Liver (tissue), 9 donors: Measurements from ENCODE around the gene ICAM5. TPM values are rescaled to one million over a fixed set of nuclear protein-coding genes. Genes with fewer than 3 reads are reported as not detected.
A peak's percentile ranks its signal among the peaks of the same experiment; 100 is the strongest.

Experiments
- DNase-seq: peaks from one replicate; pipeline ENCODE4 v3.0.0-alpha.2; 2017; ENCODE audit warnings: low spot score
- H3K27ac ChIP-seq, 2 donors: one replicate each; pipeline ENCODE4 v1.7.0; 2013; ENCODE audit warnings: inconsistent platforms in 2 of 2, low read length in 2 of 2, control low read depth in 1 of 2, low read depth in 1 of 2, mild to moderate bottlenecking in 1 of 2
- H3K27me3 ChIP-seq, 4 donors: one replicate each; pipeline versions ENCODE4 v1.6.1 to v1.7.0; 2013; ENCODE audit warnings: low read length in 3 of 4, inconsistent platforms in 1 of 4, mild to moderate bottlenecking in 1 of 4, moderate library complexity in 1 of 4; ENCODE audit not compliant: control insufficient read depth in 4 of 4, insufficient read depth in 4 of 4
- H3K36me3 ChIP-seq, 4 donors: one replicate each; pipeline versions ENCODE4 v1.6.1 to v1.7.0; 2013; ENCODE audit warnings: low read length in 3 of 4, mild to moderate bottlenecking in 3 of 4, low read depth in 1 of 4, moderate library complexity in 1 of 4; ENCODE audit not compliant: control insufficient read depth in 4 of 4, insufficient read depth in 3 of 4
- H3K4me1 ChIP-seq, 4 donors: one replicate each; pipeline versions ENCODE4 v1.6.1 to v1.7.0; 2013; ENCODE audit warnings: low read length in 3 of 4, mild to moderate bottlenecking in 3 of 4, moderate library complexity in 1 of 4; ENCODE audit not compliant: control insufficient read depth in 4 of 4, insufficient read depth in 4 of 4
- H3K4me3 ChIP-seq, 3 donors: one replicate each; pipeline versions ENCODE4 v1.6.1 to v1.7.0; 2013; ENCODE audit warnings: low read length in 3 of 3, control low read depth in 1 of 3, low read depth in 1 of 3, mild to moderate bottlenecking in 1 of 3
- H3K9ac ChIP-seq, 2 donors: one replicate each; pipeline ENCODE4 v1.7.0; 2013; ENCODE audit warnings: low read length in 2 of 2, mild to moderate bottlenecking in 2 of 2, moderate library complexity in 2 of 2, control low read depth in 1 of 2, low read depth in 1 of 2
- H3K9me3 ChIP-seq, 4 donors: one replicate each; pipeline versions ENCODE4 v1.6.1 to v1.7.0; 2013; ENCODE audit warnings: low read length in 3 of 4; ENCODE audit not compliant: control insufficient read depth in 4 of 4
- EGR1 ChIP-seq, 2 donors: IDR thresholded peaks; 2 replicates each; pipeline ENCODE4 v1.6.1; 2016 to 2018; ENCODE audit warnings: antibody characterized with exemption in 2 of 2, low read depth in 2 of 2
- FOXA1 ChIP-seq: IDR thresholded peaks from 2 replicates; pipeline ENCODE4 v1.6.1; 2016; ENCODE audit warnings: antibody characterized with exemption
- HNF4G ChIP-seq: IDR thresholded peaks from 2 replicates; pipeline ENCODE4 v1.6.1; 2016; ENCODE audit warnings: antibody characterized with exemption
- JUND ChIP-seq, 2 donors: IDR thresholded peaks; 2 replicates each; pipeline ENCODE4 v1.6.1; 2016; ENCODE audit warnings: antibody characterized with exemption in 2 of 2
- MAX ChIP-seq: IDR thresholded peaks from 2 replicates; pipeline ENCODE4 v1.6.1; 2016; ENCODE audit warnings: antibody characterized with exemption
- RAD21 ChIP-seq, 2 donors: IDR thresholded peaks; 2 replicates each; pipeline ENCODE4 v1.6.1; 2016; ENCODE audit warnings: antibody characterized with exemption in 2 of 2, mild to moderate bottlenecking in 2 of 2
- REST ChIP-seq: IDR thresholded peaks from 2 replicates; pipeline ENCODE4 v1.6.1; 2016; ENCODE audit warnings: antibody characterized with exemption, mild to moderate bottlenecking
- SP1 ChIP-seq: IDR thresholded peaks from 2 replicates; pipeline ENCODE4 v1.6.1; 2018; ENCODE audit warnings: antibody characterized with exemption, mild to moderate bottlenecking
- TAF1 ChIP-seq: conservative IDR thresholded peaks from 2 replicates; pipeline ENCODE4 v1.6.1; 2016; ENCODE audit warnings: antibody characterized with exemption, mild to moderate bottlenecking
- WGBS: extraction: QIAGEN DNeasy Blood & Tissue Kit; methylation state at CpG from one replicate; pipeline ENCODE4 v1.1.7; 2013; 5-methylcytosine and 5-hydroxymethylcytosine counted together
- polyA plus RNA-seq, 2 donors: library from polyadenylated mRNA; stranded (reverse) in 1 of 2; unstranded in 1 of 2; fragments of 200-250 nt in 1 of 2; fragments of >200 nt in 1 of 2; fragmentation: Nextera tagmentation in 1 of 2; extraction: Ambion mirVana in 1 of 2; gene quantifications; one replicate each; pipeline versions ENCODE4 v1.2.1 to v1.2.3, GENCODE V29; 2013 to 2015
- total RNA-seq, 2 donors: library from RNA; depleted of rRNA; stranded (reverse); fragments of >200 nt; gene quantifications; one replicate each; pipeline ENCODE4 v1.2.3, GENCODE V29; 2014
- TF ChIP-seq, protein P1 (sequence below): IDR thresholded peaks from 2 replicates; pipeline ENCODE4 v1.6.1; 2016; ENCODE audit warnings: antibody characterized with exemption
- donor health status: healthy.
- donor health status: healthy.
- donor health status: healthy.
- donor health status: healthy.
- donor health status: healthy.

Gene ICAM5
- total and polyA plus RNA-seq, 4 donors = 0.02 to 2.5 (median 1.0) TPM; not detected in 1

- peak overlapping the region; percentile 1 to 46 for H3K27ac ChIP-seq
- peaks cover 7 to 29% (median 18%) of the 10 kb centered on the region in 4 donors for H3K4me1 ChIP-seq
- DNase-seq = no peak
- TF ChIP-seq RAD21 (IDR thresholded peaks at IDR 0.05) (no peak), TAF1 (no peak)
- TF ChIP-seq, protein P1, sequence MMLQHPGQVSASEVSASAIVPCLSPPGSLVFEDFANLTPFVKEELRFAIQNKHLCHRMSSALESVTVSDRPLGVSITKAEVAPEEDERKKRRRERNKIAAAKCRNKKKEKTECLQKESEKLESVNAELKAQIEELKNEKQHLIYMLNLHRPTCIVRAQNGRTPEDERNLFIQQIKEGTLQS = no peak
- H3K9me3 ChIP-seq = no peaks in the 10 kb centered on the region
- H3K4me3 ChIP-seq = no peak overlapping the region
- H3K36me3 ChIP-seq = no peaks in the 10 kb centered on the region
- 85% methylated on average over 6 of the region's 6 CpGs for WGBS
- peak overlapping the region in 1 of 2 donors; percentile 20 for H3K9ac ChIP-seq
- no peaks in the 10 kb centered on the region for H3K27me3 ChIP-seq
Observed at GRCh38 chr19:10338940-10339339, 49.2 kb downstream of the ICAM5 start.

DNA sequence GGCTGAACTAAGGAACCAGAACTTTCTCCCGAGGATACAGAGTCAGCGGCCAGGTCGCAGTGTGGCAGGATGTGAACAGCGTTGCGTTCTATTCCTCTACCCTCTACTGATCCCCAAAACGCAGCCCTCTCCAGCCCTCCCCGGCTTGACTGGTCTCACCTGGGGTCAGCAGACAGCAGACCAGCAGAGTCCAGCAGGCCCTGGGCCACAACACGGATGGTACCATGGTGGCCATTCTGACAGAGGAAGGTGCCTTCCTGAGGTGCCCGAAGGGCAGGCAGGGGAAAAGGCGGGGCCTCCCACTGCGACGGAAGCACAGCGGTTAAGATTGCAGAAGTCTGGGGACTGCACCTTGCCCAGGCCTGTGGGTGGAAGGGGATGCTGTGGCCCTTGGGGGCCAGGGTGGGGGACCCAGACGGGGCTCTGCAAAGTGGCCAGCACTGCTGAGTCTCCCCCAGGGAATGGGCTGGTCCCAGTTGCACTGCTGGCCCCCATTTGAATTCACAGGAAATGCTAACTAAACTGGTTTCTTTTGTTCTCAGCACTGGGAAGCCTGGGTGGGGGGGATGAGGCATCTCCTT lies 49.7 kb downstream of the ICAM5 start, which contains the start of gene ICAM3:
Gene ICAM3 (minus strand): TSS at position 245 of the 581 bp plus-strand sequence. CDS start 10 bp downstream, at position 235.
- Histone ChIP-seq H3K4me1 (peaks cover 7 to 24% (median 14%) of the 10 kb centered on the region in 4 donors), H3K36me3 (no peaks in the 10 kb centered on the region), H3K27me3 (no peaks in the 10 kb centered on the region), H3K27ac (peak within 1 kb of the TSS; percentile 1 to 46), H3K9me3 (no peaks in the 10 kb centered on the region), H3K9ac (peak within 1 kb of the TSS in 1 of 2 donors; percentile 20), H3K4me3 (peak within 1 kb of the TSS in 1 of 3 donors; percentile 3)
- WGBS = 67% methylated on average over 14 of the region's 14 CpGs
- TF ChIP-seq REST = no peak
- TF ChIP-seq HNF4G = no peak
- TF ChIP-seq TAF1 = no peak
- no peak for DNase-seq

GRCh38 chr19:10339977-10340376 lies 50.2 kb downstream of the ICAM5 start:
- no peak overlapping the region for H3K4me3 ChIP-seq

More at GRCh38 chr19:10339977-10340376, 50.2 kb downstream of the ICAM5 start:
- no peak for DNase-seq
- H3K27ac ChIP-seq = no peak overlapping the region
- no peak overlapping the region for H3K9ac ChIP-seq
- 92% methylated on average over 5 of the region's 5 CpGs for WGBS
- no peak for TF ChIP-seq HNF4G
- no peak for TF ChIP-seq MAX
- TF ChIP-seq, protein P1 = no peak
- no peak for TF ChIP-seq FOXA1
- TF ChIP-seq JUND (IDR thresholded peaks at IDR 0.05) = no peak
- TF ChIP-seq EGR1 (IDR thresholded peaks at IDR 0.05; ENCODE audit: low read depth in 2 of 2) = no peak
- no peak for TF ChIP-seq SP1
- H3K9me3 ChIP-seq = no peaks in the 10 kb centered on the region
- H3K4me1 ChIP-seq = peaks cover 7 to 23% (median 13%) of the 10 kb centered on the region in 4 donors
- no peaks in the 10 kb centered on the region for H3K36me3 ChIP-seq
- H3K27me3 ChIP-seq = no peaks in the 10 kb centered on the region
